ENCODE measurements around the gene TLR8. TPM values are rescaled to one million over a fixed set of nuclear protein-coding genes. Genes with fewer than 3 reads are reported as not detected.

Gene TLR8
- 0.25 TPM for total RNA-seq

GRCh38 chrX:12906046-12906761 is at the start of gene TLR8:
TSS of gene TLR8 (plus strand) at chrX:12906620. CDS start at chrX:12906707, 87 bp downstream.
- no peaks in the 10 kb centered on the region for H3K27me3 ChIP-seq
- no peak within 1 kb of the TSS for H3K4me3 ChIP-seq
- intact Hi-C loops (cut with DNase I): no loop called here
- H3K4me1 ChIP-seq: no peaks in the 10 kb centered on the region
- DNase-seq (ENCODE audit: extremely low spot score in 2 of 2): no peak
- TF ChIP-seq POLR2AphosphoS5 (IDR thresholded peaks at IDR 0.05; ENCODE audit: insufficient read depth in 1 of 2, low read depth in 1 of 2) (no peak), POLR2A (IDR thresholded peaks at IDR 0.05) (no peak), CTCF (IDR thresholded peaks at IDR 0.05) (no peak)
- no peaks in the 10 kb centered on the region for H3K36me3 ChIP-seq
- H3K27ac ChIP-seq: no peak within 1 kb of the TSS
- H3K9me3 ChIP-seq: no peaks in the 10 kb centered on the region

- no peaks in the 10 kb centered on the region for H3K27me3 ChIP-seq
- intact Hi-C loops (cut with DNase I): no loop called here
- H3K9me3 ChIP-seq: no peaks in the 10 kb centered on the region
- H3K27ac ChIP-seq: no peak overlapping the region
- H3K4me1 ChIP-seq: no peaks in the 10 kb centered on the region
- H3K36me3 ChIP-seq: no peaks in the 10 kb centered on the region
- H3K4me3 ChIP-seq: no peak overlapping the region
- TF ChIP-seq CTCF (IDR thresholded peaks at IDR 0.05): no peak
- TF ChIP-seq POLR2A (IDR thresholded peaks at IDR 0.05): no peak
- no peak for TF ChIP-seq POLR2AphosphoS5 (IDR thresholded peaks at IDR 0.05; ENCODE audit: insufficient read depth in 1 of 2, low read depth in 1 of 2)
- no peak for DNase-seq (ENCODE audit: extremely low spot score in 2 of 2)
Measured at GRCh38 chrX:12865359-12865758, 41.1 kb upstream of the TLR8 start.

DNA sequence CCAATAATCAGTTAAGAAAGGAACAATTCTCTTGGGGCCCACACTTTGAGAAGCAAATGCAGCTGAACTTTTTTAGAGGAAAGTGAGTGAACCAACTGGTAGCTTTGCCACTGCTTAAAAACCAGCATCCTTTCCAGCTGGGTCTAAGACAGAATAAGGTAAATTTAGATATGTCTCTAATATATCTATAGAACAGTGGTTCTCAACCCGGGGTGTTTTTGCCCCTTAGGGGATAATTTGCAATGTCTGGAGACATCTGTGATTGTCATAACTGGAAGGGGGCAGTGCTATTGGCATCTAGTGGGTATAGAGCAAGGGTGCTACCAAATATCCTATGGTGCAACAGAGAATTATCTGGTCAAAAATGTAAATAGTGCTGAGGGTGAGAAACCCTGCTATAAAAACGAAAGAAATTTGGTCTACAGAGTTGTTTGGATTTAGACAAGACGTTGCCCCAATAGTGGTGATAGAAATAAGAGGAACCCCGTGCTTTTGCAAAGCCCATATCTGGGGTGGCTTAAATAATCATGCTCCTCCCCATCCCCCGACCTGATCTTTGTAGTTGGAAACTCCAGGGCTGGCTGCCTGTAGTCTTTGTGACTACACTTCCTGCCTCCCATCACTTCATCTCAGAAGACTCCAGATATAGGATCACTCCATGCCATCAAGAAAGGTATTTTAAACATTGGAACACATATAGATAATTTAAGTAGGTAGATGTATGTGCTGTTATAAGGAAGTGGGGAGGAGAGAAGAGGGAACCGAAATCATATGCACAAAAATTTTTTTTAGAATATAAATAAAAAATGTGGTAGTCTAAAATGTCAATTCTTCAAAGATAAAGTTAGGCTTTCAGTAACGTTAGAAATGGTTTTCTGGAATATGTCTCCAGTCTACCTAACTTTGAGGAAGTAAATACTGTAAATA is 39.7 kb upstream of the TLR8 start, which contains the start of gene TLR7:
Gene TLR7 (plus strand): TSS at position 622 of the 927 bp plus-strand sequence. CDS start 507 bp downstream, outside the sequence.
- Histone ChIP-seq H3K27ac (no peak within 1 kb of the TSS), H3K36me3 (no peaks in the 10 kb centered on the region), H3K27me3 (no peaks in the 10 kb centered on the region), H3K4me1 (no peaks in the 10 kb centered on the region), H3K4me3 (no peak within 1 kb of the TSS), H3K9me3 (no peaks in the 10 kb centered on the region)
- TF ChIP-seq POLR2AphosphoS5 (IDR thresholded peaks at IDR 0.05; ENCODE audit: insufficient read depth in 1 of 2, low read depth in 1 of 2) (no peak), POLR2A (IDR thresholded peaks at IDR 0.05) (no peak), CTCF (IDR thresholded peaks at IDR 0.05) (no peak)
- intact Hi-C loops (cut with DNase I): no loop called here
- DNase-seq (ENCODE audit: extremely low spot score in 2 of 2): no peak

DNA sequence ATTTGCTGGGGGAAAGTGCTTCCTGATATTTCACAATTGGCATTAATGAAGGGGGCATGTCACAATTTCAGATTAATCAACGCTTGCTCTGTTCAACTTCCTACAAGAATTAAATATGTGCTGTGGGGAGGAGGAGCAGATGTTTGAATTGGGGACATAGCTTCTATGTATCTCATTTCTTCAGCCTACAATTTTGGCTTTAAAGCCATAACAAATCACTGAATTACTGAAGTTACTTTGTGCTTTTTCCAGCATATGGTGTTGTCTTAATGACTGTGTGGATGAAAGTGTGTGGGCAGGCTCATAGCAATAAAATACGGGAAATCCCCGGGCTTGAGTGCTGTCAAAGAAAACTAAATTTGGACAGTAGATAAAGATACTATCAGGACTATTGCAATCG is 38.7 kb upstream of the TLR8 start:
- no peak for DNase-seq (ENCODE audit: extremely low spot score in 2 of 2)
- no peak overlapping the region for H3K4me3 ChIP-seq
- no peaks in the 10 kb centered on the region for H3K9me3 ChIP-seq
- intact Hi-C loops (cut with DNase I): no loop called here
- TF ChIP-seq POLR2AphosphoS5 (IDR thresholded peaks at IDR 0.05; ENCODE audit: insufficient read depth in 1 of 2, low read depth in 1 of 2): no peak
- no peak for TF ChIP-seq CTCF (IDR thresholded peaks at IDR 0.05)
- no peak for TF ChIP-seq POLR2A (IDR thresholded peaks at IDR 0.05)
- H3K27me3 ChIP-seq: no peaks in the 10 kb centered on the region
- no peaks in the 10 kb centered on the region for H3K36me3 ChIP-seq
- H3K4me1 ChIP-seq: no peaks in the 10 kb centered on the region
- no peak overlapping the region for H3K27ac ChIP-seq
